GM19455 (cell line): ENCODE data around the gene STK17A.

Experiments
- ATAC-seq: cut with Tn5 transposase; IDR thresholded peaks from one replicate; pipeline ENCODE4 v1.9.1; 2021; ENCODE audit not compliant: unreplicated experiment

STK17A gene

DNA sequence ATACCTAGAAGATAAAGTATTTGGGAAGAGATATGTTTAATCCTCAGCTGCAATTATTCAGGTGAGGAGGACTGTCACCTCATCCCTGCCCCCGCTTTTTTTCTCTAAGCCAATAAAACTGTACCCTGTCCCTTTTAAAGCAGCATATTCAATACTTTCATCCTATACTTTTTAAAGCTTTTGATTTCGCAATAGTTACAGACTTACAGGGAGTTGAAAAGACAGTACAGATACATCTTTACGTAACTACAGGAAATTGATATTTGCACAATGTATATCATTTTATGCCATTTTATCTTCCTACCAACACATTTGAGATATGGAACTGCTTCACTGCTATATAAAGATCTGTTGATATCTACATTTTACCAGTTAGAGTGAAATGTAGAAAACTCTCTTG, 47.6 kb downstream of the STK17A start:
- ATAC-seq, result no peak

DNA sequence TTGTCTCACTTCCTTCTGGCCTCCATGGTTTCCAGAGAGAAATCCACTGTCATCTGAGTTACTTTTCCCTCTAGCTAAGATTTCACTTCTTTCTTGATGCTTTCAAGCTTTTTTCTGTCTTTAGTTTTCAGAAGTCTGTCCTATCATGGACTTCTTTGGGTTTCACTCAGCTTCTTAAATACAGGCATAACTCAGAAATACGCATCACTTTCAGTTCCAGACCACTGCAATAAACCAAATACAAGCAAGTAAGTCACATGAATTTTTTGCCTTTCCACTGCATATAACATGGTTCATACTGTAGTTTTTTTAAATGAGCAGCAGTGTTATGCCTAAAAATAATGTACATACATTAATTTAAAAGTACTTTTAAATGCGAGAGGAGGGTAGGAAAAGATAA, 48.7 kb downstream of the STK17A start:
- no peak for ATAC-seq

DNA sequence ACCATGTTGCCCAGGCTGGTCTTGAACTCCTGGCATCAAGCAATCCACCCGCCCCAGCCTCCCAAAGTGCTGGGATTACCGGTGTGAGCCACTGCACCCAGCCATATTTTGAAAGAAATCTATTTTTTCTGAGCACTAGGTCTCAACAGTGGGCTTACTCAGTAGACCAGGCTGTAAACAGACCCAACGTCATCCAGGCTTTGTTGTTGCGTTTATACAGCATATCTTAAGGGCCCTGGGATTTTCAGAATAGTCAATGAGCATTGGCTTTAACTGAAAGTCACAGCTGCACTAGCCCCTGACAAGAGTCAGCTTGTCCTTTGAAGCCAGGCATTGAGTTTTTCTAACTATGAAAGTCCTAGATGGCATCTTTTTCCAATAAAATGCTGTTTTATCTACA, 49.8 kb downstream of the STK17A start:
- no peak for ATAC-seq

DNA sequence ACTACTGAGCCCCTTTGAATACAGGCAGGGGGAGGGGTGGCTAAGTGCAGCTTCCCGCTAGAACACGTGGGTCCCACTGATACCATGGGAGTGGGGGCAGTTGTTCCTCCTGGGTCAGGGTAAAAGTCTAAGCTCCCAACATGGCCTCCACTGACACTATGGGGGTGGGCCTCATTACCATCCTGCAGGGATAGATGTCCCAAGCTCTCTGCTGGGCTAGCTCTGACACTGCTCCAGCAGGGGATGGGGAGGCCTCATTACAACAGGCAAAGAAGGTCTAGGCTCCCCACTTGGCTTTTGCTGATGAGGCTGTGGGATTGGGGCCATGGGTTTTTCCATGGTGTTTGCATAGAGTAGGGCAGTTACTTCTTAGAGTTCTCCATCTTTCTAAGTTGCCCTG, 51.5 kb downstream of the STK17A start:
- ATAC-seq, result no peak

DNA sequence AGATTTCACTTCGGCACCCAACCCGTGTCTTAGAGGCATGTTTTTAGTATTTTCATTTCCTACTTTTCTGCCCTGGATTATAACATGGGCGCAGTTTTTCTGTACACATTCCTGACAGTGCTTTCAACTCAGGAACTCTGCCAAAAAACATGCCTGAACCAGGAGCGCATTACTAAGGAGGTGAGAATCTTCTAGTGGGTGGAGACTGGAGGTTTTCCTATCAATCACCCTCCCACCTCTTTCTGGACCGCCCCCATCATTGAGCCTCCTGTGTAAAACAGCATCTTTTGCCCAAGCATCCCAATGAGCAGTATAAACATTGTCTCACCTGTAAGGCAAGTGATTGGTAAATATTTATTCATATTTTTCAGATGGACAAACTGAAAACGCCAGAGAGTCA, 53.2 kb downstream of the STK17A start:
- no peak for ATAC-seq

DNA sequence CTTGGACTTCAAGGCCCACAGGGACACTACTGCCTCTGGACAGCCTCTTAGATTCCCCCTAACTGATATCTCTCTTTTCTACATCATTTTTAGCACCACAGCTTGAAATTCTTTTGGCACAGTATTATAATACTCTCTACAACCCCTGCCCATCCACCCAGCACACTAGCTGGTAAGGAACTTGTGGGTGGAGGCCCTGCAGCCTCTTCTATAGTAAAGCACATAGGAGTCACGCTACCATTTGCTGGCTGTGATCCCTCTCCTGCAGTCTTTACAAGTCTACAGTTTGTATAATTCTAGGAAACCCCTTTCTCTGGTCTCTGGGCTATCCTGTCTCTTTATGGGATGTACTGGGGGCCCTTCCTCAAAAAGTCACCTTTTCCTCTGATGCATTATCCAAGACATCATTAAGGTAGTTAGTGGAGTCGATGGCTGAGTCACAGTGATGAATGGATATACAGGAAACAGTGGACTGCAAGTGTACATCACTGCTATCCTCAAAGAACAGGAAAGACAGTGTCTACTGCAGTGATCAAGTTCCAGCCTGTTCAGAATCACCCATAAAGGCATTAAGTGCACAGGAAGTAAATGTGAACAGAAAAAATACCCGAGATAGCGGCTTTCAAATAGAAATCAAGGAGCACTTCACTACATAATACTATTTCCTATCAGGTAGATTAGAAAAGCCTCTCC, 54.4 kb downstream of the STK17A start:
- ATAC-seq, result no peak

- ATAC-seq, result no peak
These were observed 57.1 kb downstream of the STK17A start for GRCh38 chr7:43639858-43640491.

- ATAC-seq, result no peak
These were observed 57.8 kb downstream of the STK17A start for GRCh38 chr7:43640679-43641078.

GRCh38 chr7:43642897-43643630, 60.2 kb downstream of the STK17A start:
- ATAC-seq, result no peak

DNA sequence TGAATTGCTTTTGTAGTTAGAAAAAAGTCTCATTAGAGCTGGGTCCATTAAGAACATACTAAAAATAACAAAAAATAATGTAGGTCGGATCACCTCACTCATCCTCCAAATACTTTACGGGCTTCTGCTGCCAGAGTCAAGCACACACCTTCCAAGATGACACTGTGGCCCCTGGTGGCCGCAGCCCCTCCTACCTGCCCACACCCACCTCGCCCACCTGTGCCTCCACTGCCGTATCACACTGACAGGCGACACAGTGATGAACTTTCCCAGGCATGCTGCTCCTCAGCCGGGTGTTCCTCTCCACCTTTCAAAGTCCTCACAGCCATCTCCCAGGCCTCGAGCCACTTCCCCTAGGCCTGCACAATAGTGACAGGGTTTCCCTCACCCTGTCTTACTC, 60.9 kb downstream of the STK17A start:
- ATAC-seq, result no peak

GRCh38 chr7:43645699-43646226, 62.9 kb downstream of the STK17A start:
- ATAC-seq, result no peak

GRCh38 chr7:43646603-43647338, 63.9 kb downstream of the STK17A start:
- ATAC-seq, result no peak

DNA sequence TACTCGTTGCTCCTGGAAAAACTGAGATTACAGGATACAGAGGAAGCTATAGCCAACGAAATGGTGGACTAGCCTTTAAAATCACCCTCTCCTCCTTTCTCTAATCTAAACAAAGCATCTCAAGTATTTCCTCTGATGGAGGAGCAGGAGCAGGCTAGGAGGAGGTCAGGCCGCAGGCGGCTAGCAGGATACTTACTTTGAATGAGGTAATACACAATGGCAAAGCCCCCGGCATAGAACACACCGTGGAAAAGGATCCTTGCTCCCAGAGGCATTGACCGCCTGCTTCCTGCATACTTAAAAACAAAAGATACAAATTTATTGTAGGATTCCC, 64.4 kb downstream of the STK17A start:
- ATAC-seq, result no peak

GRCh38 chr7:43647673-43648472, 65.0 kb downstream of the STK17A start:
- ATAC-seq, result no peak

DNA sequence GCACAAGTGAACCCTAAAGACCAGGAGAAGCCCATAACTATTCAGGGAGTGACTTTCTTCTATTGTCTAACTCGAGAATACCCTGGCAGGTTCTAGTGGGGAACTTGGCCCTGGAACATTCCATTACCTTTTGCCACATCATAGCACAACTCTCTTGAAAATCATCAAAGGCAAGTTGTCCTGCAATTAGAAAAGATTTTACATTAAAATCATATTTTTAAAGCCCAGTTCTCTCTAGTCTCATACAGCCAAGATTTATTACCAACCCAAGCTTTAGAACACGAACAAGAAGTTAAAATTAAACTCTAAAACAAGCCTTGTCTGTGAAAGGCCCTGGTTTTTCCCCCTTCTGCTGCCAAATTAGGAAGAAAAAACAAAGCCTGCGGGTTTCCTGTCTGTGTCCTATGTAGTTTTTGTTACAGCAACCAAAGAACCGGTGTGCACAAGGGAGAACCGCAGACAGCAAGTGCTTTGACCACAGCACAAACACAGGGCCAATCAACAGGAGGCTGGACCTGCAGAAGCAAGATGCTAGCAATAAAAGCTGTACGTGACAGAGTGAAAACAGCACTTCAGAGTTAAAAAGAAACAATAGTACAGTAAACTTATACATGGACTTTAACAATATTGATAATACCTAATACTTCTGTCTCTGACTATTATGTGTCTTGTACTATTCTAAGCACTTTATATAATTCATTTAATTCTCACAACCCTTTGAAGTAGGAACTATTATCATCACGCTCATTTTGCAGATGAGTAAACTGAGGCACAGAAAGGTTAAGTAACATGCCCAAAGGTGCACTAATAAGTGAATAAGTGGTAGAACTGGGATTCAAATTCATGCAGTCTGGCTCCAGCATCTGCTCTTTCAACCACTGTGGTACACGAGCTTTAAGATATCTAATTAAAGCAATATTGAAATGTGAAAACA, 65.8 kb downstream of the STK17A start:
- ATAC-seq, result peak; percentile 63

- ATAC-seq, result peak; percentile 64
These were observed 66.9 kb downstream of the STK17A start for GRCh38 chr7:43649755-43650274.

GRCh38 chr7:43650457-43651052, 67.6 kb downstream of the STK17A start:
- ATAC-seq, result no peak

- no peak for ATAC-seq
These were observed 69.5 kb downstream of the STK17A start for GRCh38 chr7:43652364-43652763.

DNA sequence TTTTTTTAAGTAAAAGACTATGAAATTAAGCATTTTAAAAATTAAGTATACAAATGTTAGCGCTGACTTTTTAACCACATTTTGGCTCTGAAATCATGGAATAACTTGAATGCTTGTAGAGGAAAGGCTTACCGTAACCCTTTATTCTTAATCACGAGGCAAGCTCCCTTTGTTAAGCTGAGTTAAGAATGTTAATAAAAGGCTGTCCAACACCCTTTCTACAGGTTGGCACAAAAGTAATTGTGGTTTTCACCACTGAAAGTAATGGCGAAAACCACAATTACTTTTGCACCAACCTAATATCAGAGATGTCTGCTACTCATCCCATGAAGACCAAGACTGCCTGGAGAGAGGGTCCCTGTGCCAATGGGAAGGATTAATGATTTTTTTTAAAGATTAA, 70.6 kb downstream of the STK17A start:
- ATAC-seq, result no peak
